ENCODE data around the gene DHCR7. TPM values are rescaled to one million over a fixed set of nuclear protein-coding genes. Genes with fewer than 3 reads are reported as not detected.

DHCR7 gene
- total RNA-seq, 1 experiment from 2014 or later = 211 TPM

- no peak overlapping the region for H3K4me3 Mint-ChIP-seq (ENCODE audit: low read depth, unreplicated experiment)
- H3K4me1 Mint-ChIP-seq (ENCODE audit: low read depth, unreplicated experiment) = peaks cover 3% of the 10 kb centered on the region
- no peaks in the 10 kb centered on the region for H3K9me3 Mint-ChIP-seq (ENCODE audit: low read depth, unreplicated experiment)
- H3K27ac Mint-ChIP-seq (ENCODE audit: unreplicated experiment) = no peak overlapping the region
- H3K36me3 Mint-ChIP-seq (ENCODE audit: insufficient read depth, unreplicated experiment) = peaks cover 33% of the 10 kb centered on the region
- no peak for DNase-seq
- intact Hi-C loops (cut with micrococcal nuclease; ENCODE audit: unreplicated experiment) = no loop called here
- CTCF ChIA-PET = no interaction called here
- BruUV-seq (replicated peaks) = no TSS peak
- H3K27me3 Mint-ChIP-seq (ENCODE audit: unreplicated experiment) = no peaks in the 10 kb centered on the region
- TF ChIP-seq CTCF (IDR thresholded peaks at IDR 0.05; ENCODE audit: unreplicated experiment) = no peak
These were observed 27.8 kb upstream of the DHCR7 start for GRCh38 chr11:71476031-71476430.

GRCh38 chr11:71474771-71475483 is 26.7 kb upstream of the DHCR7 start:
- Mint-ChIP-seq H3K27ac (ENCODE audit: unreplicated experiment) (no peak overlapping the region), H3K9me3 (ENCODE audit: low read depth, unreplicated experiment) (no peaks in the 10 kb centered on the region), H3K4me1 (ENCODE audit: low read depth, unreplicated experiment) (no peaks in the 10 kb centered on the region), H3K36me3 (ENCODE audit: insufficient read depth, unreplicated experiment) (peaks cover 32% of the 10 kb centered on the region), H3K27me3 (ENCODE audit: unreplicated experiment) (no peaks in the 10 kb centered on the region), H3K4me3 (ENCODE audit: low read depth, unreplicated experiment) (no peak overlapping the region)
- DNase-seq = no peak
- no TSS peak for BruUV-seq (replicated peaks)
- TF ChIP-seq CTCF (IDR thresholded peaks at IDR 0.05; ENCODE audit: unreplicated experiment) = no peak
- intact Hi-C loops (cut with micrococcal nuclease; ENCODE audit: unreplicated experiment) = no loop called here
- CTCF ChIA-PET = no interaction called here

- H3K4me3 Mint-ChIP-seq (ENCODE audit: low read depth, unreplicated experiment) = no peak overlapping the region
- no peaks in the 10 kb centered on the region for H3K27me3 Mint-ChIP-seq (ENCODE audit: unreplicated experiment)
- CTCF ChIA-PET = no interaction called here
- BruUV-seq (replicated peaks) = no TSS peak
- TF ChIP-seq CTCF (IDR thresholded peaks at IDR 0.05; ENCODE audit: unreplicated experiment) = no peak
- no peak for DNase-seq
- intact Hi-C loops (cut with micrococcal nuclease; ENCODE audit: unreplicated experiment) = no loop called here
- no peak overlapping the region for H3K27ac Mint-ChIP-seq (ENCODE audit: unreplicated experiment)
- peaks cover 32% of the 10 kb centered on the region for H3K36me3 Mint-ChIP-seq (ENCODE audit: insufficient read depth, unreplicated experiment)
- no peaks in the 10 kb centered on the region for H3K9me3 Mint-ChIP-seq (ENCODE audit: low read depth, unreplicated experiment)
- no peaks in the 10 kb centered on the region for H3K4me1 Mint-ChIP-seq (ENCODE audit: low read depth, unreplicated experiment)
These were observed 26.1 kb upstream of the DHCR7 start for GRCh38 chr11:71474141-71474770.

- CTCF ChIA-PET = no interaction called here
- Mint-ChIP-seq H3K9me3 (ENCODE audit: low read depth, unreplicated experiment) (no peaks in the 10 kb centered on the region), H3K4me3 (ENCODE audit: low read depth, unreplicated experiment) (no peak overlapping the region), H3K4me1 (ENCODE audit: low read depth, unreplicated experiment) (no peaks in the 10 kb centered on the region), H3K27ac (ENCODE audit: unreplicated experiment) (no peak overlapping the region), H3K36me3 (ENCODE audit: insufficient read depth, unreplicated experiment) (peaks cover 27% of the 10 kb centered on the region), H3K27me3 (ENCODE audit: unreplicated experiment) (no peaks in the 10 kb centered on the region)
- no peak for DNase-seq
- TF ChIP-seq CTCF (IDR thresholded peaks at IDR 0.05; ENCODE audit: unreplicated experiment) = no peak
- no TSS peak for BruUV-seq (replicated peaks)
- intact Hi-C loops (cut with micrococcal nuclease; ENCODE audit: unreplicated experiment) = no loop called here
These were observed 25.5 kb upstream of the DHCR7 start for GRCh38 chr11:71473793-71474080.
